ENCODE data around the gene CTPS1. TPM values are rescaled to one million over a fixed set of nuclear protein-coding genes. Genes with fewer than 3 reads are reported as not detected.

CTPS1 gene, protein sequence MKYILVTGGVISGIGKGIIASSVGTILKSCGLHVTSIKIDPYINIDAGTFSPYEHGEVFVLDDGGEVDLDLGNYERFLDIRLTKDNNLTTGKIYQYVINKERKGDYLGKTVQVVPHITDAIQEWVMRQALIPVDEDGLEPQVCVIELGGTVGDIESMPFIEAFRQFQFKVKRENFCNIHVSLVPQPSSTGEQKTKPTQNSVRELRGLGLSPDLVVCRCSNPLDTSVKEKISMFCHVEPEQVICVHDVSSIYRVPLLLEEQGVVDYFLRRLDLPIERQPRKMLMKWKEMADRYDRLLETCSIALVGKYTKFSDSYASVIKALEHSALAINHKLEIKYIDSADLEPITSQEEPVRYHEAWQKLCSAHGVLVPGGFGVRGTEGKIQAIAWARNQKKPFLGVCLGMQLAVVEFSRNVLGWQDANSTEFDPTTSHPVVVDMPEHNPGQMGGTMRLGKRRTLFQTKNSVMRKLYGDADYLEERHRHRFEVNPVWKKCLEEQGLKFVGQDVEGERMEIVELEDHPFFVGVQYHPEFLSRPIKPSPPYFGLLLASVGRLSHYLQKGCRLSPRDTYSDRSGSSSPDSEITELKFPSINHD
- total RNA-seq (100 to 1,000 TPM; 151 to 156 TPM), polyA plus RNA-seq (15.5 TPM)

DNA sequence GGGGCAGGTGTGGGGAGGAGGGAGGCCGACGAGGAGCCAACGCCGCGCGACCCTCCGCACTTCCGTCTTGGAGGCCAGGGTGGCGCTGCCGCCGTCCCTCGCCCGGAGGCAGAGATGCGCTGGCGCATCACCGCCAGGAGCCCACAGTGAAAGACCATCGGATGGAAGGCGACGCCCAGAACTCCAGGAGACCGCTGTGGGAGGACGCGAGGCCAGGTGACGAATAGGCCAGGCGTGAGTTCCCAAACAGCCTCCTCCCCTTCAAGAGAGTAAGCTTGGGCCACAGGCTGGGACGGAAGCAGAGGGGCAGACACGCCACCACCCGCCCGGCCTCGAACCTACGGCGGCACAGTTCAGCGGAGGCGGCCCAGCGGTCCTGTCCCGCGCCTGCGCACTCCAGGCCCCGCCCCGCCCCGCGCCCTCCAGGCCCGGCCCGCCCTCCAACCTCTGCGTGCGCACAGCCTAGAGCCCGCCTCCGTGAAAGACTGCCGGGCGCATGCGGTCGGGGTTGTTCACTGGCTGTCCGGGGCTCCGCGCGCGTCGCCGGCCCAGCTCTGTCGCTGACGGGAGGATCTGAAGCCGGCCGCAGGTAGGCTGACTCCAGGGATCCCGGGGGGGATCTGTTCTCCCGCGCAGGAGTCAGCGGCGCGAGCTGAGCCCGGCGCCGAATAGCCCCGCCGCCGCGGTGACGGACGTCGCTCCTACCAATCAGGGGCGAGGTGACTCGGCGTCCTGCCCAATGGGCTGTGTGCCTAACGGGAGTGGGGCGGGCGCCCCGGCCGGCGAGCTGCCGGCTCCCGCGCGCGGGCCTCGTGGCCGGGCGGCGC, at the start of gene CTPS1:
Gene CTPS1 (plus strand): TSS at position 456 of the 827 bp plus-strand sequence. CDS start 3,595 bp downstream, outside the sequence.
- Histone ChIP-seq H3K27me3 (ENCODE audit: insufficient read depth, low read length, poor library complexity, severe bottlenecking) (no peaks in the 10 kb centered on the region), H3K4me1 (ENCODE audit: insufficient read depth, low read length) (peaks cover 27% of the 10 kb centered on the region), H3K9me3 (ENCODE audit: low read length) (no peaks in the 10 kb centered on the region), H3K4me3 (ENCODE audit: low read length) (peak within 1 kb of the TSS; percentile 69), H3K27ac (ENCODE audit: low read depth, low read length) (peak within 1 kb of the TSS; percentile 76), H3K36me3 (ENCODE audit: insufficient read depth, low read length) (peaks cover 8% of the 10 kb centered on the region)
- peak within 1 kb of the TSS; percentile 94 to 99 (median 95) for H3K27ac Mint-ChIP-seq
- POLR2A ChIA-PET = interaction anchor here (0.6 to 2.1 kb wide), 6 partner anchors 24 to 1404 kb away, joined by 3 to 17 read pairs (median 4); partner anchors contain the start of genes CITED4 and NFYC
- H3K36me3 Mint-ChIP-seq = peaks cover 3 to 17% (median 4%) of the 10 kb centered on the region in 3 donors
- no peaks in the 10 kb centered on the region for H3K27me3 Mint-ChIP-seq
- peak within 1 kb of the TSS; percentile 87 to 98 (median 95) for H3K4me3 Mint-ChIP-seq
- H3K9me3 Mint-ChIP-seq = no peaks in the 10 kb centered on the region
- peaks cover 22 to 36% (median 27%) of the 10 kb centered on the region in 3 donors for H3K4me1 Mint-ChIP-seq
- peak; percentile 92 to 96 (median 94) for DNase-seq
- CTCF ChIA-PET = interaction anchor here (1.1 to 8.1 kb wide), 4 partner anchors 24 to 288 kb away, joined by 3 to 41 read pairs (median 3); partner anchors contain the start of genes CITED4 and NFYC

DNA sequence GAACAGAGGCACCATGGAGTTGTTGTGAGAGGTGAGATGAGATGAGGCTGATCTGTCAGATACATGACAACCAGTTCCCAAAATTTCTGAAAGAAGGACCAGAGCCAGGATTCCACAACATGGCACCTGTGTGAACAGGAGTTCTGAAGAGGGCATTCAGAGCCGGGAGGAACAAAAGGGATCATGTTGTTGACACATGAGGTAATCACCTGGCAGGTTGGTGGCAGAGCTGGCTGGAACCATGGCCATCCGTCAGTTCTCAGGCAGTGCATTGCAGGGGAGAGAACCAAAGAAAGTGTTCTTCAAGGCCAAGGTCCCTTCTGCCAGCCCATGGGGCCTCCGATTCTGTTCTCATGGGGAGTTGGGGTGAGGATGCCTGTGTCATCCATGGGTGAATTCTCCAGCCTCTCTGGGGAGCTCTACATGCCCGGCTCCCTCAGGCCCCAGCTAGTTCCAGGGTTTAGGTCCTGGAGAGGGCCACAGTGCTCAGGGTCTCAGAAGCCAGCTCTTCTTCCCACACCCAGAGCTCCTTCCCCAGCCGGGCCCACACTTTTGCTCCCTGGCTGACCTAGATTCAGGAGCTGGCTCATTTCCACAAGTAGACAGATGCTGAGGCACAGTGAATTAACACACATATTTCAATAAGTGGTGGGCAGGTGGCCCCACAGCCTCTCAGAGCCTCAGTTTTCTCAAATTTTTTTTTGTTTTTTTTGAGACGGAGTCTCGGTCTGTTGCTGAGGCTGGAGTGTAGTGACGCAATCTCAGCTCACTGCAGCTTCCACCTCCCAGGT, 49.1 kb upstream of the CTPS1 start:
- Histone ChIP-seq H3K4me3 (ENCODE audit: low read length) (no peak overlapping the region), H3K9me3 (ENCODE audit: low read length) (no peaks in the 10 kb centered on the region), H3K27me3 (ENCODE audit: insufficient read depth, low read length, poor library complexity, severe bottlenecking) (no peaks in the 10 kb centered on the region), H3K4me1 (ENCODE audit: insufficient read depth, low read length) (no peaks in the 10 kb centered on the region), H3K36me3 (ENCODE audit: insufficient read depth, low read length) (no peaks in the 10 kb centered on the region), H3K27ac (ENCODE audit: low read depth, low read length) (no peak overlapping the region)
- no peak overlapping the region for H3K27ac Mint-ChIP-seq
- no peaks in the 10 kb centered on the region for H3K4me1 Mint-ChIP-seq
- ChIA-PET CTCF (no interaction called here), POLR2A (no interaction called here)
- H3K4me3 Mint-ChIP-seq = no peak overlapping the region
- H3K36me3 Mint-ChIP-seq = no peaks in the 10 kb centered on the region
- peaks cover 0 to 9% of the 10 kb centered on the region in 2 donors for H3K27me3 Mint-ChIP-seq
- DNase-seq = no peak
- H3K9me3 Mint-ChIP-seq = no peaks in the 10 kb centered on the region

DNA sequence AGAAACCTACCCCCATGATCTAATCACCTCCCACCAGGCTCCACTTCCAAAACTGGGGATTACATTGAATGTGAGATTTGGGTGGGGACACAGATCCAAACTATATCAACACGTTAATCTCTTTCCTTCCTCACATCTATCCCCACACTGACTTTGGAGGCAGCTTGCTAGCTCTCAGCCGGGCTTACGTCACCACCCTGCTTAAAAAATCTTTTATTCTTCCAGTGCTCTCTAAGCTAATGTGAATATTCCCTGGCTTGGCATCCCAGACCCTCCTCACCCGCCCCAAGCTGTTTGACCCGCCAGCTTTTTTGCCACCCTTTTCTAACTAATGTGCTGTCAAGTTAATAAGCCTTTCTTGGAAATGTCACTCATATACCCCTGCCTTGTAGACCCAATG, 47.9 kb upstream of the CTPS1 start:
- DNase-seq = no peak
- Histone ChIP-seq H3K4me3 (ENCODE audit: low read length) (no peak overlapping the region), H3K4me1 (ENCODE audit: insufficient read depth, low read length) (no peaks in the 10 kb centered on the region), H3K27me3 (ENCODE audit: insufficient read depth, low read length, poor library complexity, severe bottlenecking) (no peaks in the 10 kb centered on the region), H3K9me3 (ENCODE audit: low read length) (no peaks in the 10 kb centered on the region), H3K36me3 (ENCODE audit: insufficient read depth, low read length) (no peaks in the 10 kb centered on the region), H3K27ac (ENCODE audit: low read depth, low read length) (no peak overlapping the region)
- POLR2A ChIA-PET = no interaction called here
- no peak overlapping the region for H3K4me3 Mint-ChIP-seq
- no peaks in the 10 kb centered on the region for H3K9me3 Mint-ChIP-seq
- peaks cover 0 to 9% of the 10 kb centered on the region in 2 donors for H3K27me3 Mint-ChIP-seq
- no peaks in the 10 kb centered on the region for H3K4me1 Mint-ChIP-seq
- H3K27ac Mint-ChIP-seq = no peak overlapping the region
- H3K36me3 Mint-ChIP-seq = no peaks in the 10 kb centered on the region
- CTCF ChIA-PET = no interaction called here

DNA sequence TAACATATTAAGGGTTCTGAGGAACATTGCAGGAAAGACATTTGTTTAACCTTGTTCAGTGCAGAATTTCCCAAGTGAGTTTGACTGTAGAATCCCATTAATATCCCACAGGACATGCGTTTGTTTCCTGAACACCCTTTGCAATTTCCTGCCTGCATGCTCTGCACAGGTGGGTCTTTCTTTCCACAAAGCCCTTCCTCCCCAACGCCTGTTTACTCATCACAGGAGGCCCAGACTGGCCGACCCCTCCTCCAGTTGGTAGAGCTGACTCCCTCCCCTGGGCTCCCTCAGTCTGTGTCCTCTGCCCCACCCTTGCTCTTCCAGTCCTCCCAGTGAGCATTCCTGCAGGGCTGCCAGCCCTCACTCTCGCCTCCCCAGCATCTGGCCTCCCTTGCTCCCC, 47.5 kb upstream of the CTPS1 start:
- no peaks in the 10 kb centered on the region for H3K4me1 Mint-ChIP-seq
- Histone ChIP-seq H3K4me1 (ENCODE audit: insufficient read depth, low read length) (no peaks in the 10 kb centered on the region), H3K36me3 (ENCODE audit: insufficient read depth, low read length) (no peaks in the 10 kb centered on the region), H3K9me3 (ENCODE audit: low read length) (no peaks in the 10 kb centered on the region), H3K27me3 (ENCODE audit: insufficient read depth, low read length, poor library complexity, severe bottlenecking) (no peaks in the 10 kb centered on the region), H3K4me3 (ENCODE audit: low read length) (no peak overlapping the region), H3K27ac (ENCODE audit: low read depth, low read length) (no peak overlapping the region)
- POLR2A ChIA-PET = no interaction called here
- no peaks in the 10 kb centered on the region for H3K9me3 Mint-ChIP-seq
- CTCF ChIA-PET = no interaction called here
- DNase-seq = no peak
- H3K27ac Mint-ChIP-seq = no peak overlapping the region
- no peaks in the 10 kb centered on the region for H3K36me3 Mint-ChIP-seq
- no peak overlapping the region for H3K4me3 Mint-ChIP-seq
- H3K27me3 Mint-ChIP-seq = peaks cover 0 to 9% of the 10 kb centered on the region in 2 donors

DNA sequence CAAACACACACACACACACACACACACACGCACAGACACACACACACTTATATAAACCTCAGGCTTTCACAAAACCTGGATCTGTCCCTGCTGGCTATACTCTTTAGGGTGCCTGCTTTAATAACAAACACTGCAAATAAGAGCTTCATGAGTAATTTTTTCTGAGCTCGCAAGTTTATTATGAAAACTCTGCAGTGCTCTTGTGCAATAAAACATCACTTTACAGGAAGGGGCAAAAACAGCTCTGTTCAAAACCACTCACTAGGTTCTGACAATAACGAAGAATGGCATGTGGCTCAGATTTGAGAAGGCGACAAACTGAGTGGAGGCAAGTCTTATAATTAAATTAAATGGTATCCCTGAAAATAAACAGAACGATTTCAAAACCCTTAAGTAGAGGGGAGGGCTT, 42.6 kb upstream of the CTPS1 start:
- no peaks in the 10 kb centered on the region for H3K27me3 ChIP-seq (ENCODE audit: insufficient read depth, low read length, poor library complexity, severe bottlenecking)
- H3K4me3 ChIP-seq (ENCODE audit: low read length) = no peak overlapping the region
- H3K27ac Mint-ChIP-seq = no peak overlapping the region
- H3K9me3 Mint-ChIP-seq = no peaks in the 10 kb centered on the region
- no peak overlapping the region for H3K27ac ChIP-seq (ENCODE audit: low read depth, low read length)
- H3K27me3 Mint-ChIP-seq = peaks cover 0 to under 1% of the 10 kb centered on the region in 2 donors
- ChIA-PET CTCF (interaction anchor here (2.7 kb wide), 1 partner anchor 15 kb away, joined by 9 read pairs; no protein-coding TSS in a partner anchor), POLR2A (no interaction called here)
- no peaks in the 10 kb centered on the region for H3K4me1 Mint-ChIP-seq
- no peaks in the 10 kb centered on the region for H3K36me3 ChIP-seq (ENCODE audit: insufficient read depth, low read length)
- no peak overlapping the region for H3K4me3 Mint-ChIP-seq
- no peaks in the 10 kb centered on the region for H3K36me3 Mint-ChIP-seq
- H3K4me1 ChIP-seq (ENCODE audit: insufficient read depth, low read length) = no peaks in the 10 kb centered on the region
- no peak for DNase-seq
- H3K9me3 ChIP-seq (ENCODE audit: low read length) = no peaks in the 10 kb centered on the region

DNA sequence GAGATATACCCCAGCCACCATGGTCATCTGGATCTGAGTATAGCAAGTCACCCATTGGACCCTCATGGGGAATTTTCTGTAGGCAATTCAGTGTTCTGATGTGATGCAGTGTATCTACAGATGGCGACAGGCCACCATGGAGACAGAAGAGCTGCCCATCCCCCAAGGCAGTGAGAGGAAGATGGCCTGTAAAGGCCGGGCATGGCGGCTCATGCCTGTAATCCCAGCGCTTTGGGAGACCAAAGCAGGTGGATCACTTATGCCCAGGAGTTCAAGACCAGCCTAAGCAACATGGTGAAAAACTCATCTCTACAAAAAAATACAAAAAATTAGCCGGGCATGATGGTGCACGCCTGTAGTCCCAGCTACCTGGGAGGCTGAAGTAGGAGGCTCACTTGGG, 41.1 kb upstream of the CTPS1 start:
- ChIA-PET POLR2A (no interaction called here), CTCF (interaction anchor here (2.7 kb wide), 1 partner anchor 14 kb away, joined by 9 read pairs; no protein-coding TSS in a partner anchor)
- Histone ChIP-seq H3K36me3 (ENCODE audit: insufficient read depth, low read length) (no peaks in the 10 kb centered on the region), H3K27ac (ENCODE audit: low read depth, low read length) (no peak overlapping the region), H3K9me3 (ENCODE audit: low read length) (no peaks in the 10 kb centered on the region), H3K27me3 (ENCODE audit: insufficient read depth, low read length, poor library complexity, severe bottlenecking) (no peaks in the 10 kb centered on the region), H3K4me3 (ENCODE audit: low read length) (no peak overlapping the region), H3K4me1 (ENCODE audit: insufficient read depth, low read length) (no peaks in the 10 kb centered on the region)
- Mint-ChIP-seq H3K9me3 (no peaks in the 10 kb centered on the region), H3K27ac (no peak overlapping the region), H3K4me1 (no peaks in the 10 kb centered on the region), H3K27me3 (peaks cover 0 to 4% of the 10 kb centered on the region in 2 donors), H3K36me3 (no peaks in the 10 kb centered on the region), H3K4me3 (no peak overlapping the region)
- DNase-seq = no peak

DNA sequence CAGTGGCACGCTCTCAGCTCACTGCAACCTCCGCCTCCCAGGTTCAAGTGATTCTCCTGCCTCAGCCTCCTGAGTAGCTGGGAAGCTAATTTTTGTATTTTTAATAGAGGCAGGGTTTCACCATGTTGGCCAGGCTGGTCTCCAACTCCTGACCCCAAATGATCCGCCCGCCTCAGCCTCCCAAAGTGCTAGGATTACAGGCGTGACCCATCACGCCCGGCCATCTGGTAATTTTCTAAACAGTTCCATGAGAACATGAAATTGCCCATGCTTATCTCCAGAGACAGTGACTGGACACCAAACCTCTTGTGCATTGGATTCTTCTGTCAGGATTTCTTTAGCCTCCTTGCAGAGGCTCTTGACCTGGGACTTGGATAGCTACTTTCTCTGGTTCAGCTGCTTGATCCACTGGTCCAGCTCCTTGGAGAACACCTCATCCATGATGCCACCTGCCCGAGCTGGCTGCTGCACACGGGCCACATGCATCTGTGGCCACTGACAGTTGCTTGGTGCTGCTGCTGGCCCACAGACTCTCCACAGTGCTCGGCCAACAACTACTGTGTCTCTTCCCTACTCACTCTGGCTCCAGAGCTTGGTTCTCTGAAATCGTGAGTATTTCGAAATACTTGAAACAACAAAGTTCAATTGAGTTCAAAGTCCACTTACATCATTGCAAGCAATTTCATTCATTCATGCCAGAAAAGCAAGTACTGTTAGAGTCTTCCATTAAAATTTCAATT, 40.0 kb upstream of the CTPS1 start:
- Mint-ChIP-seq H3K4me3 (no peak overlapping the region), H3K27me3 (peaks cover 4 to 11% of the 10 kb centered on the region in 2 donors), H3K9me3 (no peaks in the 10 kb centered on the region), H3K4me1 (no peaks in the 10 kb centered on the region), H3K27ac (no peak overlapping the region), H3K36me3 (no peaks in the 10 kb centered on the region)
- DNase-seq = no peak
- H3K4me3 ChIP-seq (ENCODE audit: low read length) = no peak overlapping the region
- no peaks in the 10 kb centered on the region for H3K36me3 ChIP-seq (ENCODE audit: insufficient read depth, low read length)
- ChIA-PET POLR2A (no interaction called here), CTCF (interaction anchor here (1.2 to 1.7 kb wide), 2 partner anchors 9 to 13 kb away, joined by 3 to 4 read pairs; no protein-coding TSS in a partner anchor)
- H3K27ac ChIP-seq (ENCODE audit: low read depth, low read length) = peak overlapping the region; percentile 53
- H3K27me3 ChIP-seq (ENCODE audit: insufficient read depth, low read length, poor library complexity, severe bottlenecking) = no peaks in the 10 kb centered on the region
- H3K4me1 ChIP-seq (ENCODE audit: insufficient read depth, low read length) = no peaks in the 10 kb centered on the region
- no peaks in the 10 kb centered on the region for H3K9me3 ChIP-seq (ENCODE audit: low read length)
